ENCODE results near the gene ARPC5.
A peak's percentile ranks its signal among the peaks of the same experiment; 100 is the strongest.

Gene ARPC5

GRCh38 chr1:183609313-183609712 is 26.3 kb downstream of the ARPC5 start:
- DNase-seq = no peak

- no peak for DNase-seq
Observed at GRCh38 chr1:183607322-183607980, 28.1 kb downstream of the ARPC5 start.

- no peak for DNase-seq
Observed at GRCh38 chr1:183605904-183606303, 29.7 kb downstream of the ARPC5 start.

- DNase-seq = no peak
Observed at GRCh38 chr1:183604815-183605214, 30.8 kb downstream of the ARPC5 start.

GRCh38 chr1:183604038-183604808 is 31.4 kb downstream of the ARPC5 start:
- DNase-seq = no peak

- DNase-seq = no peak
Observed at GRCh38 chr1:183602510-183602909, 33.1 kb downstream of the ARPC5 start.

- DNase-seq = no peak
Observed at GRCh38 chr1:183600634-183601033, 34.9 kb downstream of the ARPC5 start.

- no peak for DNase-seq
Observed at GRCh38 chr1:183600136-183600535, 35.4 kb downstream of the ARPC5 start.

GRCh38 chr1:183598386-183598785 is 37.2 kb downstream of the ARPC5 start:
- DNase-seq = no peak

- DNase-seq = no peak
Observed at GRCh38 chr1:183597656-183598347, 37.8 kb downstream of the ARPC5 start.

GRCh38 chr1:183596500-183596899 is 39.1 kb downstream of the ARPC5 start:
- no peak for DNase-seq

- DNase-seq = no peak
Observed at GRCh38 chr1:183595537-183595936, 40.0 kb downstream of the ARPC5 start.

GRCh38 chr1:183593356-183593755 is 42.2 kb downstream of the ARPC5 start:
- DNase-seq = peak; percentile 45

- DNase-seq = no peak
Observed at GRCh38 chr1:183592733-183593132, 42.9 kb downstream of the ARPC5 start.

GRCh38 chr1:183590244-183591191 is 45.1 kb downstream of the ARPC5 start, which contains the start of gene NCF2:
Gene NCF2, minus strand, starts transcription at chr1:183590459. Its CDS starts 130 bp downstream, at chr1:183590329.
- no peak for DNase-seq

- no peak for DNase-seq
Observed at GRCh38 chr1:183589874-183590243, 45.7 kb downstream of the ARPC5 start.

- no peak for DNase-seq
Observed at GRCh38 chr1:183589384-183589783, 46.2 kb downstream of the ARPC5 start.

GRCh38 chr1:183588827-183589226 is 46.8 kb downstream of the ARPC5 start:
- DNase-seq = no peak

- no peak for DNase-seq
Observed at GRCh38 chr1:183586926-183587325, 48.7 kb downstream of the ARPC5 start.

- no peak for DNase-seq
Observed at GRCh38 chr1:183586455-183586854, 49.1 kb downstream of the ARPC5 start.

- no peak for DNase-seq
Observed at GRCh38 chr1:183585038-183585437, 50.5 kb downstream of the ARPC5 start.

GRCh38 chr1:183584147-183584546 is 51.4 kb downstream of the ARPC5 start:
- no peak for DNase-seq

GRCh38 chr1:183583466-183583865 is 52.1 kb downstream of the ARPC5 start:
- DNase-seq = no peak

Data from retina (tissue), 1 donor.